GM18867 (cell line): ENCODE data around the gene SYCP2L.

Experiments
- ATAC-seq: cut with Tn5 transposase; IDR thresholded peaks from one replicate; pipeline ENCODE4 v1.9.1; 2021; ENCODE audit warnings: mild to moderate bottlenecking, moderate library complexity; ENCODE audit not compliant: unreplicated experiment

Gene SYCP2L

GRCh38 chr6:11006061-11006460 lies 119.2 kb downstream of the SYCP2L start:
- ATAC-seq, result no peak

GRCh38 chr6:11007715-11008608 lies 121.1 kb downstream of the SYCP2L start:
- ATAC-seq, result no peak

- no peak for ATAC-seq
Observed at GRCh38 chr6:11008821-11009220, 122.0 kb downstream of the SYCP2L start.

GRCh38 chr6:11009353-11009752 lies 122.5 kb downstream of the SYCP2L start:
- peak; percentile 63 for ATAC-seq

- ATAC-seq, result no peak
Observed at GRCh38 chr6:11011787-11012234, 125.0 kb downstream of the SYCP2L start.

- ATAC-seq, result no peak
Observed at GRCh38 chr6:11012295-11012754, 125.5 kb downstream of the SYCP2L start.

GRCh38 chr6:11012976-11013720 lies 126.3 kb downstream of the SYCP2L start:
- no peak for ATAC-seq

GRCh38 chr6:11013721-11014070 lies 126.8 kb downstream of the SYCP2L start:
- ATAC-seq, result no peak

- ATAC-seq, result no peak
Observed at GRCh38 chr6:11015102-11015501, 128.2 kb downstream of the SYCP2L start.

GRCh38 chr6:11016452-11016851 lies 129.6 kb downstream of the SYCP2L start:
- no peak for ATAC-seq

- no peak for ATAC-seq
Observed at GRCh38 chr6:11017090-11017489, 130.2 kb downstream of the SYCP2L start.

- ATAC-seq, result no peak
Observed at GRCh38 chr6:11018225-11018624, 131.4 kb downstream of the SYCP2L start.

GRCh38 chr6:11021003-11021402 lies 134.2 kb downstream of the SYCP2L start:
- ATAC-seq, result no peak

GRCh38 chr6:11021714-11022113 lies 134.9 kb downstream of the SYCP2L start:
- no peak for ATAC-seq

- ATAC-seq, result no peak
Observed at GRCh38 chr6:11023032-11023431, 136.2 kb downstream of the SYCP2L start.
